Astrocyte (in vitro differentiated cells and primary cell): Measurements from ENCODE around the gene NIP7. TPM values are rescaled to one million over a fixed set of nuclear protein-coding genes. Genes with fewer than 3 reads are reported as not detected.

Source experiments
- DNase-seq: peaks from one replicate; pipeline ENCODE4 v3.0.0-alpha.2; 2010; ENCODE audit warnings: low read depth
- FAIRE-seq: peaks from 2 replicates; lab custom pipeline; 2011; peaks lifted over from hg19 to GRCh38; lab: Jason Lieb, UNC
- H2AFZ ChIP-seq: 2 replicates; pipeline ENCODE4 v1.6.0; 2012; ENCODE audit warnings: low read depth, low read length, inconsistent platforms
- H3K27ac ChIP-seq: 2 replicates; pipeline ENCODE4 v1.5.1; 2011; ENCODE audit warnings: low read depth, low read length, inconsistent platforms
- H3K27me3 ChIP-seq: 2 replicates; pipeline ENCODE4 v1.6.0; 2011; ENCODE audit warnings: low read length, inconsistent platforms; ENCODE audit not compliant: insufficient read depth
- H3K36me3 ChIP-seq: 2 replicates; pipeline ENCODE4 v1.5.1; 2011; ENCODE audit warnings: low read length, inconsistent platforms; ENCODE audit not compliant: insufficient read depth
- H3K4me1 ChIP-seq: 2 replicates; pipeline ENCODE4 v1.5.1; 2011; ENCODE audit warnings: low read length, inconsistent platforms; ENCODE audit not compliant: insufficient read depth
- H3K4me2 ChIP-seq: 2 replicates; pipeline ENCODE4 v1.6.0; 2012; ENCODE audit warnings: low read length, inconsistent platforms
- H3K4me3 ChIP-seq: 2 replicates; pipeline ENCODE4 v1.5.1; 2011; ENCODE audit warnings: low read depth, mild to moderate bottlenecking, low read length, inconsistent platforms; ENCODE audit not compliant: insufficient read depth
- H3K79me2 ChIP-seq: 2 replicates; pipeline ENCODE4 v1.6.0; 2012; ENCODE audit warnings: mild to moderate bottlenecking, low read length, inconsistent platforms; ENCODE audit not compliant: insufficient read depth
- H3K9ac ChIP-seq: 2 replicates; pipeline ENCODE4 v1.6.0; 2012; ENCODE audit warnings: mild to moderate bottlenecking, low read length, inconsistent platforms
- H3K9me3 ChIP-seq: 2 replicates; pipeline ENCODE4 v1.5.1; 2012; ENCODE audit warnings: low read depth, mild to moderate bottlenecking, low read length, inconsistent platforms; ENCODE audit not compliant: insufficient read depth
- H4K20me1 ChIP-seq: 2 replicates; pipeline ENCODE4 v1.6.0; 2012; ENCODE audit warnings: low read length, inconsistent platforms; ENCODE audit not compliant: insufficient read depth
- H3K27ac Mint-ChIP-seq: one replicate; pipeline ENCODE4 v1.8.0; 2021; ENCODE audit warnings: mild to moderate bottlenecking, mixed read lengths; ENCODE audit not compliant: unreplicated experiment
- H3K27me3 Mint-ChIP-seq: one replicate; pipeline ENCODE4 v1.8.0; 2021; ENCODE audit warnings: low read depth, mixed read lengths; ENCODE audit not compliant: unreplicated experiment
- H3K36me3 Mint-ChIP-seq: one replicate; pipeline ENCODE4 v1.8.0; 2021; ENCODE audit warnings: low read depth, mixed read lengths; ENCODE audit not compliant: unreplicated experiment
- H3K4me1 Mint-ChIP-seq: one replicate; pipeline ENCODE4 v1.8.0; 2021; ENCODE audit warnings: low read depth, mixed read lengths; ENCODE audit not compliant: unreplicated experiment
- H3K4me3 Mint-ChIP-seq: one replicate; pipeline ENCODE4 v1.8.0; 2021; ENCODE audit warnings: mild to moderate bottlenecking, moderate library complexity, mixed read lengths; ENCODE audit not compliant: unreplicated experiment
- H3K9me3 Mint-ChIP-seq: one replicate; pipeline ENCODE4 v1.8.0; 2021; ENCODE audit warnings: mild to moderate bottlenecking, mixed read lengths; ENCODE audit not compliant: unreplicated experiment
- CTCF ChIP-seq: IDR thresholded peaks from 2 replicates; pipeline ENCODE4 v1.5.1; 2011; ENCODE audit warnings: low read depth, mild to moderate bottlenecking, inconsistent platforms, low read length, moderate library complexity; ENCODE audit not compliant: insufficient read depth
- EZH2 ChIP-seq: IDR thresholded peaks from 2 replicates; pipeline ENCODE4 v1.6.1; 2012; ENCODE audit warnings: mild to moderate bottlenecking, low read length, inconsistent platforms; ENCODE audit not compliant: insufficient read depth
- total RNA-seq: library from RNA; stranded (reverse); gene quantifications from 2 replicates; pipeline ENCODE4 v1.2.1, GENCODE V29; 2021

NIP7 gene
- total RNA-seq, 1 donor from 2014 or later, result 35.7 TPM

DNA sequence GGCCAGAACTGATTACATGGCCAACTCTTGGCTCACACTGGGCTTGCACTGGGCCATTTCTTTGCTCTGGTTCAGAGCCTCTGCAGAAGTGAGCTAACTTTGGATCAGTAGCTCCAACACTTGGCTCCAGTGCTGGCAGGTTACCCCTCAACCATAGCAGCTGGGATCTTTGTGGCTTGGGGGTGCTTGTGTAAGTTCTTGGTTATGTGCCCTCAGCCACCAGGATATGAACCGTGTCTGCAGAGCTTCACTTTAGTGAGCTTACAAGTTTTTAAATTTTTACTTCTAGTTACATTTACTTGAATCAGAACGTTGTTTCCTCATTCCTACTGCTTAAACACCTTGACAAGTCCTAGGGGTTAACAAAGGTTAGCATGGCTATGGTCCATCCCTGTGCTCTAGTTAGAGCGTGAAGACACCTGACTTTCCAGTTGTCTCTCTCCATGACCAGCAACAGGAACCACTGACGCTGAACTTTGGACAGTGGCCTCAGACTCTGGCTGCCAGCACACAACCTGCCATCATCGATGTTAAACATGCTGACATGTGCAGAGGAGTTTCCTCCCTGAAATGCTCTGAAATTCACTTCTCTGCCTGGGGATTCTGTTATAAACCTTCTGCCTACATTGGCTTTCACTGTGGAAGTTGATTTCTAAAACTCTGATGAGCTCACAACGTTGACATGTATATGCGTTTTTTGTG, 13.2 kb upstream of the NIP7 start:
- no peak overlapping the region for H3K4me3 ChIP-seq
- FAIRE-seq, result no peak

GRCh38 chr16:69327585-69328310, 11.8 kb upstream of the NIP7 start:
- TF ChIP-seq CTCF (no peak), EZH2 (no peak)

More for the DNA sequence above, 13.2 kb upstream of the NIP7 start:
- no peaks in the 10 kb centered on the region for H3K9me3 ChIP-seq
- H3K79me2 ChIP-seq, result peaks cover 89% of the 10 kb centered on the region
- H3K36me3 ChIP-seq, result peaks cover 49% of the 10 kb centered on the region
- peaks cover 77% of the 10 kb centered on the region for H4K20me1 ChIP-seq
- no peak overlapping the region for H3K9ac ChIP-seq
- no peaks in the 10 kb centered on the region for H3K27me3 ChIP-seq
- H3K4me2 ChIP-seq, result peak overlapping the region; percentile 17
- no peaks in the 10 kb centered on the region for H3K9me3 Mint-ChIP-seq
- TF ChIP-seq EZH2 (no peak), CTCF (no peak)
- DNase-seq, result no peak
- H3K27ac ChIP-seq, result no peak overlapping the region
- peaks cover 25% of the 10 kb centered on the region for H3K36me3 Mint-ChIP-seq
- H3K4me1 ChIP-seq, result peaks cover 28% of the 10 kb centered on the region
- no peak overlapping the region for H3K27ac Mint-ChIP-seq
- peak overlapping the region; percentile 14 for H3K4me3 Mint-ChIP-seq
- H2AFZ ChIP-seq, result no peak overlapping the region
- H3K4me1 Mint-ChIP-seq, result peaks cover 20% of the 10 kb centered on the region
- no peaks in the 10 kb centered on the region for H3K27me3 Mint-ChIP-seq

More at GRCh38 chr16:69327585-69328310, 11.8 kb upstream of the NIP7 start:
- Histone ChIP-seq H3K27ac (no peak overlapping the region), H3K4me1 (peaks cover 28% of the 10 kb centered on the region), H3K9me3 (no peaks in the 10 kb centered on the region), H4K20me1 (peaks cover 64% of the 10 kb centered on the region), H3K36me3 (peaks cover 36% of the 10 kb centered on the region), H3K27me3 (no peaks in the 10 kb centered on the region), H3K79me2 (peaks cover 82% of the 10 kb centered on the region), H3K4me2 (peak overlapping the region; percentile 96), H2AFZ (no peak overlapping the region), H3K4me3 (no peak overlapping the region), H3K9ac (no peak overlapping the region)
- peaks cover 20% of the 10 kb centered on the region for H3K4me1 Mint-ChIP-seq
- no peaks in the 10 kb centered on the region for H3K27me3 Mint-ChIP-seq
- DNase-seq, result no peak
- H3K36me3 Mint-ChIP-seq, result peaks cover 19% of the 10 kb centered on the region
- H3K9me3 Mint-ChIP-seq, result no peaks in the 10 kb centered on the region
- peak overlapping the region; percentile 88 for H3K4me3 Mint-ChIP-seq
- FAIRE-seq, result no peak
- H3K27ac Mint-ChIP-seq, result no peak overlapping the region
